Measurements from ENCODE around the gene CREB5. TPM values are rescaled to one million over a fixed set of nuclear protein-coding genes. Genes with fewer than 3 reads are reported as not detected.
"Not testable (repeated sequence)": the region's sequence is repeated elsewhere in the genome, so short reads cannot be mapped to it uniquely, and the experiment has no call there.

Gene CREB5
- total RNA-seq, 1 experiment from 2014 or later, result 19.2 TPM

DNA sequence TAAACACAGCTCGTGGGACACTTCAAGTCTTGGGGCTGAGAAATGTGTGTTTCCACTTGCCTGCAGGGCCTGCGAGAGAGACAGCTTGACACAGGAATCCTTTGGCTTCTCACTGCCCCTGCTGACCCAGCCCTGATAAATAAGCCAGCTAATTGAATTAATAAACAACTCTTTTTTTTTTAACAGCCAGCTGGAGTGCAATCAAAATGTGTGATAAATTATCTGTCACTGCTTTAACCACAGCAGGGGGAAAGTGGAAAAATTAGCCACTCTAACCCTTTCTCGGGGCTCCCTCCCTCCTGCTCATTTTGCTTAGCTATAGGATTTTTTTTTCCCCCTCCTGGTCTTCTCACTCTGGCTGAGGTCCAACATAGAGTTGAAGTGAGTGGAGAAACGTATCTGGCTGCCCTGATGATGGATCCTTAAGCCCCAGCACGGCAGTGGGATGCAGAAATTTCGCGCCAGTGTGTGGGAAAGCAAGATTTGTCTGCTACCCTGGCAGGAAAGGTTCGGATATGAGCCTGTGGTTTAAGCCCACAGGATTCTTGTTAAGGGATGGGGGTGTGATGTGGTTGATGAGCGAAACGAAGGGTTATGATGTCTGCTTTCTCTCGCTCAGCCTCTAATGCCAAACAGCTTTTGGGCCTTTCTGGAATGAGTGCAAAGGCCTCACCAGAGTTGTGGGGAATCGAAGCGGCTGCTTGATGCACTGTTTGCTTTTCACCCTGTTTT is 372.0 kb downstream of the CREB5 start:
- DNase-seq, result no peak
- Mint-ChIP-seq H3K9me3 (ENCODE audit: low read depth, unreplicated experiment) (no peaks in the 10 kb centered on the region), H3K36me3 (ENCODE audit: insufficient read depth, unreplicated experiment) (no peaks in the 10 kb centered on the region), H3K27me3 (ENCODE audit: unreplicated experiment) (no peaks in the 10 kb centered on the region), H3K27ac (ENCODE audit: unreplicated experiment) (no peak overlapping the region), H3K4me3 (ENCODE audit: low read depth, unreplicated experiment) (no peak overlapping the region), H3K4me1 (ENCODE audit: low read depth, unreplicated experiment) (no peaks in the 10 kb centered on the region)
- CTCF ChIA-PET, result interaction anchor here (0.5 to 0.8 kb wide), 2 partner anchors 48 to 403 kb away, joined by 3 to 4 read pairs; no protein-coding TSS in a partner anchor
- no TSS peak for BruUV-seq (replicated peaks)
- intact Hi-C loops (cut with micrococcal nuclease; ENCODE audit: unreplicated experiment), result no loop called here
- TF ChIP-seq, protein P1, sequence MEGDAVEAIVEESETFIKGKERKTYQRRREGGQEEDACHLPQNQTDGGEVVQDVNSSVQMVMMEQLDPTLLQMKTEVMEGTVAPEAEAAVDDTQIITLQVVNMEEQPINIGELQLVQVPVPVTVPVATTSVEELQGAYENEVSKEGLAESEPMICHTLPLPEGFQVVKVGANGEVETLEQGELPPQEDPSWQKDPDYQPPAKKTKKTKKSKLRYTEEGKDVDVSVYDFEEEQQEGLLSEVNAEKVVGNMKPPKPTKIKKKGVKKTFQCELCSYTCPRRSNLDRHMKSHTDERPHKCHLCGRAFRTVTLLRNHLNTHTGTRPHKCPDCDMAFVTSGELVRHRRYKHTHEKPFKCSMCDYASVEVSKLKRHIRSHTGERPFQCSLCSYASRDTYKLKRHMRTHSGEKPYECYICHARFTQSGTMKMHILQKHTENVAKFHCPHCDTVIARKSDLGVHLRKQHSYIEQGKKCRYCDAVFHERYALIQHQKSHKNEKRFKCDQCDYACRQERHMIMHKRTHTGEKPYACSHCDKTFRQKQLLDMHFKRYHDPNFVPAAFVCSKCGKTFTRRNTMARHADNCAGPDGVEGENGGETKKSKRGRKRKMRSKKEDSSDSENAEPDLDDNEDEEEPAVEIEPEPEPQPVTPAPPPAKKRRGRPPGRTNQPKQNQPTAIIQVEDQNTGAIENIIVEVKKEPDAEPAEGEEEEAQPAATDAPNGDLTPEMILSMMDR (IDR thresholded peaks at IDR 0.05; ENCODE audit: unreplicated experiment), result no peak

DNA sequence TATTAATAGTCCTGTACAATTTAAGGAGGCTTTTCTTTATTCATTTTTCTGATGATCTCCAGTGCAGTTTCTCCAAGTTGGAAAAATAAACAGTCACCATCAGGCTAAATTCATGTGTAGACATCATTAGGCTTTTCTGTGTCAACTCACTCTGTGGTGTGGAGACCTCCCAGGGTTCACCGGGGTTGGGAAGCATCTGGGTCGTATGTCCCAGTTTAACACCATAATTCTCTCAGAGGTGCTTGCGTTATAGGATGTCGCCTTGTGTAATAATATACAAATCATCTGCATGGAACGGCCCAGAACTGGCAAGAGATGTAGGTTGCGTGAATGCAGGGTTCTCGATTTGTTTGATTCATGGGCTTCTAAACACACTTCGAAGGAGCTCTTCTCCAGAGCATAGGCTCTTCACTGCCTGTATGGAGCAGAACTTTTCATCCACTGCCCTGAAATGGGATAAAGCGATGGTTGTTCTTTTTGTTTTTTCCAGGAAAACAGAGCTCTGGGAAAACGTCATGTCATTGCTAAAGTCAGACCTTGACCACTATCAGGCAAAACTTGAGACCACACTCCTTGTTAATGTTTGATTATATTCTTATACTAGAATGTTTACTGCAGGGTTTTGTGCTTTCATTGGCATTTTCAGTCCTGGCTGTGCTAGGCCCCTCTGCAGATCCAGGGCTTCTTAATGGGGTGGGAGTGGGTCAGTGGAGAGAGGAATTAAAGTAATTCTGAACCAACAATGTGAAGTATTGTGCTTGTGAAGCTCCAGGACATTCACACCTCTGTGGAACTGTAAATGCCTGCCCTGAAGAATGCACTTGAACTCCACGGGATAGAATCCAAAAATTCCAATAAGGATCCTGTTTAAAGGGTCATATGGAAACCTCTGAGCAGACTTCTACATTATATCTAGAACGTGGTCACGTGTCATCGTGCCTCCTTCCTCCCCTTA is 373.0 kb downstream of the CREB5 start:
- CTCF ChIA-PET, result no interaction called here
- Mint-ChIP-seq H3K4me1 (ENCODE audit: low read depth, unreplicated experiment) (no peaks in the 10 kb centered on the region), H3K27ac (ENCODE audit: unreplicated experiment) (no peak overlapping the region), H3K27me3 (ENCODE audit: unreplicated experiment) (no peaks in the 10 kb centered on the region), H3K36me3 (ENCODE audit: insufficient read depth, unreplicated experiment) (no peaks in the 10 kb centered on the region), H3K9me3 (ENCODE audit: low read depth, unreplicated experiment) (no peaks in the 10 kb centered on the region), H3K4me3 (ENCODE audit: low read depth, unreplicated experiment) (no peak overlapping the region)
- no peak for DNase-seq
- TF ChIP-seq, protein P1 (IDR thresholded peaks at IDR 0.05; ENCODE audit: unreplicated experiment), result no peak
- intact Hi-C loops (cut with micrococcal nuclease; ENCODE audit: unreplicated experiment), result no loop called here
- BruUV-seq (replicated peaks), result no TSS peak

DNA sequence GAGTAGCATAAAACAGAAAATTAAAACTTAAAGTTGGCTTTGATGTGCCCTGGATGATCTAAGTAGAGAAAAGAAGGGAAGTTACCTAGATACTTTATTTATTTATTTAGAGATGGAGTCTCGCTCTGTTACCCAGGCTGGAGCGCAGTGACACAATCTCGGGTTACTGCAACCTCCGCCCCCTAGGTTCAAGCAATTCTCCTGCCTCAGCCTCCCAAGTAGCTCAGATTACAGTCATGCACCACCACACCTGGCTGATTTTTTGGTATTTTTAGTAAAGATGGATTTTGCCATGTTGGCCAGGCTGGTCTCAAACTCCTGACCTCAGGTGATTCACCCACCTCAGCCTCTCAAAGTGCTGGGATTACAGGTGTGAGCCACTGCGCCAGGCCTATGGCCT is 373.8 kb downstream of the CREB5 start:
- H3K9me3 Mint-ChIP-seq (ENCODE audit: low read depth, unreplicated experiment); H3K4me1 Mint-ChIP-seq (ENCODE audit: low read depth, unreplicated experiment); BruUV-seq (replicated peaks); intact Hi-C loops (cut with micrococcal nuclease; ENCODE audit: unreplicated experiment); DNase-seq; H3K27ac Mint-ChIP-seq (ENCODE audit: unreplicated experiment); H3K27me3 Mint-ChIP-seq (ENCODE audit: unreplicated experiment); CTCF ChIA-PET; H3K36me3 Mint-ChIP-seq (ENCODE audit: insufficient read depth, unreplicated experiment); H3K4me3 Mint-ChIP-seq (ENCODE audit: low read depth, unreplicated experiment): not testable (repeated sequence)

DNA sequence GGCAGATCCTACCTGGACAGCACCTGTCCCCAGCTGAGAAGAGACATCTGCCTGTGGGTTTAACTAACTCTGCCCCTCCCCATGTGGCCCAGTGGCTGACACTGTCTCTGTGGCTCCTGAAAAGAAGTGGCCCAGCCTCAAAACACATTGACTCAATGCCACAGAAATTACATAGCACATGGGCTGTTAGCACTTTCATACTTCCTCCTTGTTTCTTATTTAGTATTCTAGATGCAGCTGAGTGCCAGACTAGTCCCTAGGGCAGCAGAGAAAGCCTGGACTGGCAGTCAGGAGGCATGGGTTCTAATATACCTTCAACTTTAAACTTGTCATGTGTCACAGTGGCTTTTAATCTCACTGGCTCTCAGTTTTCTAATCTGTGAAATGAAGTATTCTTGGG is 374.8 kb downstream of the CREB5 start:
- Mint-ChIP-seq H3K27me3 (ENCODE audit: unreplicated experiment) (no peaks in the 10 kb centered on the region), H3K36me3 (ENCODE audit: insufficient read depth, unreplicated experiment) (no peaks in the 10 kb centered on the region), H3K4me1 (ENCODE audit: low read depth, unreplicated experiment) (no peaks in the 10 kb centered on the region), H3K27ac (ENCODE audit: unreplicated experiment) (no peak overlapping the region), H3K9me3 (ENCODE audit: low read depth, unreplicated experiment) (no peaks in the 10 kb centered on the region), H3K4me3 (ENCODE audit: low read depth, unreplicated experiment) (no peak overlapping the region)
- CTCF ChIA-PET, result no interaction called here
- intact Hi-C loops (cut with micrococcal nuclease; ENCODE audit: unreplicated experiment), result no loop called here
- TF ChIP-seq, protein P1 (IDR thresholded peaks at IDR 0.05; ENCODE audit: unreplicated experiment), result no peak
- no TSS peak for BruUV-seq (replicated peaks)
- no peak for DNase-seq

Measured in Calu3 (cell line).